Stimulated activated CD8-positive, alpha-beta memory T cell treated with anti-CD3 and anti-CD28 coated beads, Interleukin-7, amount 100 ng/mL, for 48 hours (primary cell): ENCODE measurements around the gene SLC30A3.
"Not testable (repeated sequence)": the region's sequence is repeated elsewhere in the genome, so short reads cannot be mapped to it uniquely, and the experiment has no call there.

Experiments used
- DNase-seq, 2 donors: peaks; one replicate each; pipeline ENCODE4 v3.0.0-alpha.2; 2020; ENCODE audit warnings: low read depth in 1 of 2; ENCODE audit errors: extremely low read depth in 1 of 2

Gene SLC30A3, protein sequence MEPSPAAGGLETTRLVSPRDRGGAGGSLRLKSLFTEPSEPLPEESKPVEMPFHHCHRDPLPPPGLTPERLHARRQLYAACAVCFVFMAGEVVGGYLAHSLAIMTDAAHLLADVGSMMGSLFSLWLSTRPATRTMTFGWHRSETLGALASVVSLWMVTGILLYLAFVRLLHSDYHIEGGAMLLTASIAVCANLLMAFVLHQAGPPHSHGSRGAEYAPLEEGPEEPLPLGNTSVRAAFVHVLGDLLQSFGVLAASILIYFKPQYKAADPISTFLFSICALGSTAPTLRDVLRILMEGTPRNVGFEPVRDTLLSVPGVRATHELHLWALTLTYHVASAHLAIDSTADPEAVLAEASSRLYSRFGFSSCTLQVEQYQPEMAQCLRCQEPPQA

DNA sequence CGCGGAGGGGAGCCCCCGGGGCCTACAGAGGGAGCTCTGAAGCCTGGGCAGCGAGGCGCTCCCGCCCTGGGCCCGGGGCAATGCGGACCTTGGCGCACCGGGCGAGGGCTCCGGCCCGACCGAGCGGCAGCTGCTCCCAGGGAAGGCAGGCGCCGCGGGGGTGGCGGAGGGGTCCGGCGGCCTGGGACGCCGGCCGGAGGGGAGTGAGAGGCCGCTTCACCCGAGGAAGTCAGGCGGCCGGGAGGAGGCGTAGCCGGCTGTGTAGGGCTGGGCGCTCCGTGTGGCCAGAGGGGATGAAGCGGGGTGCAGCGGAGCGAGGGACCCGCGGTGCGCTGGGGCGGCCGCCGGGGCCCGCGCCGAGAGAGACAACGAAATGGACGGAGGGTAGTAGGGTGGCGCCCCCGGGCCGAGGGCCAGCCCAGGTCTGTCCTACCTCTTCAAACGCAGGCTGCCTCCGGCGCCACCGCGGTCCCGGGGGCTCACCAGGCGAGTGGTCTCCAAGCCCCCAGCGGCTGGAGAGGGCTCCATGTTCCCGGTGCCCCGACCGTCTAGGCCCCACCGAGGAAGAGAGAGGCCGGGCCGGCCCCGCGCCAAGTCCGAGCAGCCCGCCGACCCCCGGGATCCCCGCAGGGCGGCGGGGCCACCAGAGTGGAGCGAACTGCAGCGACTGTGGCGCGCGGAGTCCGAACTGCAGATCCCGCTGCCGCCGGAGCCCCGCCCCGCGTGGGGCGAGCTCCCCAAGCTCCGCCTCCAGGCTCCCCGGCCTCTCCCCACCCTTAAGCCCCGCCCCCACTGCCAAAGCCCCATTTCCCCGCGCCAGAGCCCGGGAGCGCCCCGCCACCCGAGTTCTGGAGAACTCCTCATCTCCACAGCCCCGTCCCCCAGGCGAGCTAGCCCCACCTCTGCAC lies at the start of gene SLC30A3:
Gene SLC30A3, minus strand, starts transcription at position 669 of the 908 bp plus-strand sequence. Its CDS starts 141 bp downstream, at position 528.
- peak; percentile 45 to 55 for DNase-seq

DNA sequence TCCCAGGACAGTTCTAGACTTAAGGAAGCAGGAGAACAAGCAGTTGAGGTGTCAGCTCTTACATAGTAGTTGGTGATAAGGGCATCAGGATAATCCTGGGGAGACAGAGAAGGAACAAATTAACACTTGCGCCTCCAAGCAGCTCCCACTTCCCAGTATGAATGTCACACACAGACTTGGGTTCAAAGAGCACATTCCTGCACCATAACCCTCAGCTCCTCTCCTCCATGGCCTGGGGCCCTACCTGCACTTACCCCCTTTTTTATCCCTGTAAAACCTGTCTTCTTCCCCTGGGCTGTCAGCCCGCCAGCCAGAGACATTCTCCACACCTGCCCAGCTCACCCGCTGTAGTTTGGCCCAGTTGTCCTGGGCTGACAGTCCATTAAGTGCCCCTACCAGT lies 49.3 kb upstream of the SLC30A3 start:
- DNase-seq: no peak

DNA sequence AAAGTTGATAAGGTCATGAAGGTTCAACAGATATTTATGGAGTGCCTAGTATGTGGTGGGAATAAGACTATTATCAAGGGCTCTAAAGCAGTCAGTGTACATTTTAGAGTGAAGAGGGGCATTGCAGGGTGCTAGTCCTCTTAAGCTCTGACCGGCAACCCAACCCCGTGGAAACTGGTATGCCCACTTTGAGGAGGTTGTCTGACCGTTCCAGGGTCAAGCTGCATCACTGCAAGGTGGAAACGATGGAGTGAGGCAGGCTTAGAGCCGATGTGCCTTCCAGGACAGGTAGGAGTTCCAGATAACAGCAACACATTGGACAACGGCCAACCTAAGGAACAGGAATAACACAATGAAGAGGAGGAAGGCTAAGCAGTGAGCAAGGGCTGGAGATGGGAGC lies 46.8 kb upstream of the SLC30A3 start:
- no peak for DNase-seq

DNA sequence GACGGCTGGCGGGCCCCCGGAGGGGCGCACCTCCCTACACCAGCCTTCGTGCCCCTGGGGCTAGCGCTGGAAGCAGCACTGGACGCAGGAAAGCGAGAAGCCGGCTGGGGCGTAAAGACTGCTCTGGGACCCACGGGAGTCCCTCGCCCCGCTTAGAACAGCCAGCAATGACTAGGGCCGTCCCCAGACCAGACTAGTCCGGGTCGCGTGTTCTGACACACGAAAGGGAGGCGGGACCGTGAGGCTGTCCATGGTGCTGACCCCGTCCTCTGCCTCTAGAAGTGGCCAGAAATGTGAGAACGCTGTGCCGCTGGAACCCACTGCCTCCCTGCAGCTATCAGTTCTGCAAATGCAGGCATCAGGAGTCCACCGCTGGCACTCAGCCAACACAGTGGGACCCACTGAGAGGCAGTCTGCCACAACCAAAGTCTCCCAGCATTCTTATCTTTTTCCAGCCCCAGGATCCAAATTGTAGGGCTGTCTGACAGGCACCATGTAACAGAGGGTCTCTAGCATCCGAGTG lies 45.6 kb upstream of the SLC30A3 start, which contains the start of gene UCN:
Gene UCN, minus strand, starts transcription at position 87 of the 523 bp plus-strand sequence. CDS start 550 bp downstream, outside the sequence.
- no peak for DNase-seq

DNA sequence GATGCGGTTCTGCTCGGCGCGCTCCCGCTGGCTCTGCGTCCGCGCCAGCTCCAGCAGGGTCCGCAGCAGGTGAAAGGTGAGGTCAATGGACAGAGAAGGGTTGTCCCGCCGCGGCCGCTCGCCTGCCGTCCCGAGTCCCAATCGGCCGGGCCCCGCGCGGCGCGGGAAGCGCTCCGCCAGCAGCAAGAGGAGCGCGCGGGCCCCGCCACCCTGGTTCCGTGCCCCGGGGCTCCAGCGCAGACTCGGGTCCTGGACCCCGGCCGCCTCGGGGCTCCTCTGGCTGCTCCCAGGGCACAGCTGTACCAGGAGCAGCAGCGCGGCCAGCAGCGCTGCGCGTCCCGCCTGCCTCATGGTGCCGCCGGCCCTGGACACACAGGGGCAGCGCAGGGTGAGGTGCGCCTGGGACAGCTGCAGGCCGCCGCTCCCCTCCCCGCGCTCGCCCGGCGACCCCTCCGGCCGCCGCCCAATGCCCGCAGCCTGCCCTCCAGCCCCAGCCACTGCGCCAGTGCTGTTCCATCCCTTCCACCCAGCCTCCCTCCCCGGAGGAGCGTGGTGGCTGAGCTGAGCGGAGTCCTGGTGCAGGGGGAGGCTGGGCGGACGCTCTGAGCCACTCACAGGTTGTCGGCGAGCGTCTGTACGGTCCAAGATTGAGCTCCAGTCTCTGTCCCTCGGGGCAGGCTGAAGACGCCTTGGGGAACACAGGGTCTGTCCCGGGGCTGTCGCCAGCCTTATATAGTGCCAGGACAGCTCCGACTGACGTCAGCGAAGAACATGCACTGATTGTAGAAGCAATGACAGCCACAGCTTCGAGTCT lies 44.9 kb upstream of the SLC30A3 start:
- DNase-seq: no peak

DNA sequence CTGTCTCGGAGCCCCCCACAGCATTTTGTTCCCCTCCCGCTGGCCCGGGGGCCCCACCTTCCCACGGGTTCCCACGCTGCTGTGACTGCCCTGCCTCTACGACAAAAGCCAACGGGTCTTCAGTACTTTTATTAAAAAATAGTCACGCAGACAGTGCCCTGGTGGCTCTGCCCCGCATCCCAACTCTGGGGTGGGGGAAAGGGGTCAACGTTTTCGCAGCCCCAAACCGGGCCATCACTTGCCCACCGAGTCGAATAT lies 44.4 kb upstream of the SLC30A3 start:
- DNase-seq: no peak

DNA sequence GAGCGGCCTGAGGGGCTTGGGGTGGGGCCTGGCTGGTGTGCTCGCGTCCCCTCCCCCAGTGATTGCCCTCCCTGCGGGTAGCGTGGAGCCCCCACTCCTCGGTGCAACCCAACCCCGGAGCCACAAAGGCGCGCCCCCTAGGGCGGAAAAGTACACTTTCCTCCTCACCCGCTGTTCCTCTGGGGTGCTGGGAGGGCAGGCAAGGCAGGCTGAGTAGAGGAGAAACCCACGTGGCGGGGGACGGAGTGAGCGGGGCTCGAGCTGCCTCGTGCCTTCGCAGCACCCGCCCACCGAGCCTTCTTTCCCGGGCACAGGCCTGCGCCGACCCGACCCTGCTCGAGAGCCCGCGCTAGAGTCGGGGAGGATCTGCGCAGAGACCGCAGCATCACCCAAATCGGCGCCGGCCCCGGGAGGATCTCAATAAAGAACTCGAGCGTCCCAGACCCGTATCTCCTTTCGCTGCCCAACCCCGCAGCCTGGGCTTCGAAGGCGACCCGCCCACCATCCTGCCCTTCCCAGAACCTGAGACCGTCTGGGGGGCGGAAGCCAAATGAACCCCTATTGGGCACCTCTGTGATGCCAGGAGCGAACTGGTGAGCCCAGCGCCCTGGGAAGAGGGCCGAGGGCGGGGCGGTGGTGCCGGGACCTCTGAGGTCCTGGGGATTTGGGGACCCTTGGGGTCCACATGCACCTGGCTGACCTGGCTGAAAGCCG lies 43.9 kb upstream of the SLC30A3 start:
- DNase-seq: no peak

DNA sequence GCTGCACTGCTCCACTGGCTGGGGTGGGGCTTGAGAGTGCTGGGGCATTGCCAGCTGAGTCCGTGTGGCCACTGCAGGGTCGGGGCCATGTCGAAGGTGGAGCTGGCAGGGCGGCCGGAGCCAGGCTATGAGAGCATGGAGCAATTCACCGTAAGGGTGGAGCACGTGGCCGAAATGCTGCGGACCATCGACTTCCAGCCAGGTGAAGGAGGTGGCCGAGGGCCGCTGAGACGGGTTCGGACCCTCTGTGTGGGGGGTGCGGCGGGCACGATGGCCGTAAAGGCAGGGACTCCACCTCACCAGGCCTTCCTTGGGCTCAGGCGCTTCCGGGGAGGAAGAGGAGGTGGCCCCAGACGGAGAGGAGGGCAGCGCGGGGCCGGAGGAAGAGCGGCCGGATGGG lies 43.3 kb upstream of the SLC30A3 start:
- no peak for DNase-seq

DNA sequence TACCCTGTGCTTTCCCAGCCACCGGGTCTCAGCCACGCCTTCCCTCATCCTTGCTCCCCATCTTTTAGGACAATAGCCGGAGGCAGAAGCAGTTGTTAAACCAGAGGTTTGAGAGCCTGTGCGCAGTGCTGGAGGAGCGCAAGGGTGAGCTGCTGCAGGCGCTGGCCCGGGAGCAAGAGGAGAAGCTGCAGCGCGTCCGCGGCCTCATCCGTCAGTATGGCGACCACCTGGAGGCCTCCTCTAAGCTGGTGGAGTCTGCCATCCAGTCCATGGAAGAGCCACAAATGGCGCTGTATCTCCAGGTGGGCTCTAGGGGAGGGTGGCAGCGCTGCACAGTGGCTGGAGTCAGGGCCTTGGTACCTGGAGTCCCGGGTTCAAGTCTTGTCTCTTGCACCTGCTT lies 42.7 kb upstream of the SLC30A3 start:
- DNase-seq: no peak

DNA sequence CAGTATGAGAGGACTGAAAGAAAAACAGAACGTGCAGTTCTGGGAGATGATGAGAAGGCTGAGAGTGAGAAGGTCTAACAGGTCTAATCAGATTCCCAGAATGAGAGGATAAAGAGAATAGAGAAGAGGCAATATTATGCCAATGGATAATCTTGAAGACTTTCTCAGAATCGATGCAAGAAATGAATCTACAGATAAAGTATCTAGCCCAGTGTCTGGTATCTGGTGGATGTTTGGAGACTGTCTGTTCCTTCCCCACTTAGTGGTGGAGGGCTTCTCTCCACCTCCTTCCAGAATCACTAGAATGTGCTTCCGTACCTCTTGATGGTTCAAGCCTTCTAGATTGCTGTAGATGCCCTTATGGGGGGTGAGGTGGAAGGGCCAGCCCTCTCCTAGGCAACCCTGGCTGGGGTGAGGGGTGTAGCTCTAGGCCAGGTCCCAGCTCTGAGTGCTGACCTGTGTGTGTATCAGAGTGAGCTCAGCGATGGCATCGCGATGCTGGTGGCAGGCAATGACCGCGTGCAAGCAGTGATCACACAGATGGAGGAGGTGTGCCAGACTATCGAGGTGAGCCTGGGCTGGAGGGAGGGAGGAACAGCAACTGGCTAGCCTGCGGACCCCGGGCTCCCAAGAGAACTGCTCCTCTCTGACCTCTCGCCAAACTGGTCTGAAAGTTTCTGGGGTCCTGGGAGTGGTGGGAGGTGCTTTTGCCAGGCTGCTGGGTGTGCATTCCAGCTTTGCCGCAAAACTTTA lies 41.8 kb upstream of the SLC30A3 start:
- no peak for DNase-seq

DNA sequence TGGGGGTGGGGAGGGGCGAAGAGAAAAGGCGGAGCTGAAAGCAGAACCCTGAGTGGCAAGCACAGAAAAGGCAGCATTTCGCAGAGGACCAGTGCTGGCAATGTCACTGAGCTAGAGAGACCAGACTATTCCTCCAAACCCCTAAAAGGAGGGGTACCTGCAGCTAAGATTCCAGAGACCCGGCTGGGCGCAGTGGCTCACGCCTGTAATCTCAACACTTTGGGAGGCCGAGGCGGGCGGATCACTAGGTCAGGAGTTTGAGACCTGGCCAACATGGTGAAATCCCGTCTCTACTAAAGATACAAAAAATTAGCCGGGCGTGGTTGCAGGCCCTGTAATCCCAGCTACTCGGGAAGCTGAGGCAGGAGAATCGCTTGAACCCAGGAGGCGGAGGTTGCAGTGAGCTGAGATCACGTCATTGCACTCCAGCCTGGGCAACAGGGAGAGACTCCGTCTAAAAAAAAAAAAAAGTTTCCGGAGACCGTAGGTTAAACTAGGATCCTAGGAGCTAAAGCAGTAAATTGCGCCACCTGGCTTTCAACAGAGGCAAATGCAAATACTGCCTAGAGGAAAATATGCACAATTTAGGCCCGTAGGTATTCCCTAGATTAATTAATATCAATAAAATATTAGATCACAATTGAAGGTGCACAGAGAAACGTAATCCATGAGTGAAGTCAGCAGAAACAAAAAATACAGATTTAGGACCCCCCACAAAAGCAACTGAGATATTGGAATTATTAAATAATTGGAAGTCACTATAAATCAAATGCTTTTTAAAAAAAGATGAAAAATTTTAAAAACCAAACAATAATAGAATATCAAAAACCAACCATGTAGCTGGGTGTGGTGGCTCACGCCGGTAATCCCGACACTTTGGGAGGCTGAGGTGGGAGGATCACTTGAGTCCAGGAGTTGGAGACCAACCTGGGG lies 40.5 kb upstream of the SLC30A3 start:
- DNase-seq: no peak

DNA sequence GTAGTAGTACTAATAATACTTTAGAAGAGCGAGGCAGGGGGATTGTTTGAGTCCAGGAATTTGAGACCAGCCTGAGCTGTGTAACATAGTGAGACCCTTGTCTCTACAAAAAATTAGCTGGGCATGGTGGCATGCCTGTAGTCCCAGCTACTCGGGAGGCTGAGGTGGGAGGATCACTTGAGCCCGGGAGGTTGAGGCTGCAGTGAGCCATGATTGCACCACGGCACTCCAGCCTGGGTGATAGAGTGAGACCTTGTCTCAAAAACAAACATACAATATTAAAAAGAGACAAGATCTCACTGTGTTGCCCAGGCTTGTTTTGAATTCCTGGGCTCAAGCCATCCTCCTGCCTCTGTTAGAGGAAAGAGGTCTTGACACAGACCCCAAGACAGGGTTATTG lies 37.8 kb upstream of the SLC30A3 start:
- DNase-seq: not testable (repeated sequence)

DNA sequence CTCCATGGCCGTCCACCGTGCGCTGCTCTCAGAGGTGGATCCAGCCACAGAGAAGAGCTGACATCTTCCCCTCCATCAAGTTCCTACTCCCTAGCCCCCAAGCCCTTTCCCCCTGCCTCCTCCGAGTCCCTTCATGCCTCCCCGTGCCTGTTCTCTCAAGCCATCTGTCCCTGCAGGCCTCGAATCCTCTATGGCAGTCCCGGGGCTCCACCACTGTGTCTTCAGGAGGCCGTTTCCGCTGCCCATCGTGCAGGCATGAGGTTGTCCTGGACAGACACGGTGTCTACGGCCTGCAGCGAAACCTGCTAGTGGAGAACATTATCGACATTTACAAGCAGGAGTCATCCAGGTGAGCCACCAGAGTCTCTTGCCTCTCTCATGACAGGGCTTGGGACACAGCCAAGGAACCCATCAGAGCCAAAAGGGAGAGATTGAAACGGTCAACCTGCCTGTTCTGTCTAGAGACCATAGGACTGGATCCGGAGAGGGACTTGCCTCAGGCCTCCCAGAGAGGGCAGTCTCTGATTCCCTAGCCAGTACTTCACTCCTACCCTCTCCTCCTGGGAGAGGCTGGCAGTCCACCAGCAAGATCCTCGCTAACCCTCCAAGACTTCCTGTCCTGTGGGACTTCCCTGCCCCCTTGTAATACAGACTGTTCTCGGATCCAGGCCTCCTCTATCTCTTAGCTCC lies 35.7 kb upstream of the SLC30A3 start:
- DNase-seq: no peak

DNA sequence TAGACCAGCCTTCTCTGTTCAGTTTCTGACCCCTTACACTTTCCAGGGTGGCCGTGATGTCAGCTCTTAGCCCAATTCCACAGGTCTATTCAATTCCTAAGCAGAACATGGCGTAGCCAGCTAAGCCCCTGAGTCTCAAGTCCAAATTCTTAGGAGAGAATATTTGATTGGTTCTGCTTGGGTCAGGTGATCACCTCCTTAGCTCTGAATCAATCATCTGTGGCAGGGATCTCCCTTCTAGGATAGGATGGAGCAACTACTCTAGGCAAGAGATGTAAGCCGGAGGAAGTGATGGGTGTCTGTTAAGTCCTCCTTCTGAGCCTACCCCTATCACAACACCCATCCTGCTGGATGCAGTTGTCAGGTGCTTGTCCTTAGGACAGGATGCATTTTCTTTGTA lies 34.3 kb upstream of the SLC30A3 start:
- no peak for DNase-seq

DNA sequence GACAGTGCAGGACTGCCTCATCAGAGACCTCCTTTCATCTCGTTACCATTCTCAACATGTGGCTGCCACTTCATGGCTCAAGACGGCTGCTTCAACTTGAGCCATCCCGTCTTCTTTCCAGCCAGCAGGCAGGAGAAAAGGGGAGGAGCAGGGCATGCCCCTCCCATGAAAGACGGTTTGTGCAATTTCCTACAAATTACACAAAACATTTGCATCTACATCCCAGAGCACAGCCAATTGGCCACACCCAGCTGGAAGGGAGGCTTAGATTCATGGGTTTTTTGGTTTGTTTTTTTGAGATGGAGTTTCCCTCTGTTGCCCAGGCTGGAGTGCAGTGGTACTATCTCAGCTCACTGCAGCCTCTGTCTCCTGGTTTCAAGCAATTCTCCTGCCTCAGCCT lies 33.6 kb upstream of the SLC30A3 start:
- no peak for DNase-seq

DNA sequence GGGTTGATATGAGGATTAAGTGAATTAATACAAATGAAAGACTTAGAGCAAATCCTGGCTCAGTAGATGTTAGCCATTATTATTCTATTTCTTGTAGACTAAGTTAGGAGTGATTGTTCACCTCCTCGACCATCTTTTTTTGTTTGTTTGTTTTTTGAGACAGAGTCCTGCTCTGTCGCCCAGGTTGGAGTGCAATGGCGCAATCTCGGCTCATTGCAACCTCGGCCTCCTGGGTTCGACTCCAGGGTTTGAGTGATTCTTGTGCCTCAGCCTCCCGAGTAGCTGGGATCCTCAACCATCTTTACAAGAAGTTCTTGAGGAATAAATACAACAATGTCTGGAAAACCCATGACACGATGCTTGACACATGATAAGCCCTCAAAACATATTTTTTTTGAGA lies 32.1 kb upstream of the SLC30A3 start:
- no peak for DNase-seq

DNA sequence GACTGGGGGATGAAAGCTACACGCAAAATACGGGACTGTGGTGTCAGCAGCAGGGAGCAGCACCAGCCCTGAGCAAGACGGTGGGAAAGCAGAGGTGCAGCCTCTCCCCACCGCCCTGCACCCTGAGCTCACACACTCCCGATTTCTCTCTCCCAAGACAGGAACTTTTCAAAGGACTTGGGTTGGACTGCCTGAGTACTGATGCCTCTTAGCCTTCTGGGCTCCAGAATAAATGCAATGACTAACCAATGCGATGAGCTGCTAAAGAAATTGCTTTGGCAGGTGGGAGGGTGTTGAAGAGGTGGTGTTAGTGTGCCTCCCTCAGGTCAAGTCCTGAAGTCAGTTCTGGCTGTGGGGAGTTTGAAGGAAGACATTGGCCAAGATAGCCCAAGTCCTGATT lies 29.0 kb upstream of the SLC30A3 start:
- DNase-seq: no peak

DNA sequence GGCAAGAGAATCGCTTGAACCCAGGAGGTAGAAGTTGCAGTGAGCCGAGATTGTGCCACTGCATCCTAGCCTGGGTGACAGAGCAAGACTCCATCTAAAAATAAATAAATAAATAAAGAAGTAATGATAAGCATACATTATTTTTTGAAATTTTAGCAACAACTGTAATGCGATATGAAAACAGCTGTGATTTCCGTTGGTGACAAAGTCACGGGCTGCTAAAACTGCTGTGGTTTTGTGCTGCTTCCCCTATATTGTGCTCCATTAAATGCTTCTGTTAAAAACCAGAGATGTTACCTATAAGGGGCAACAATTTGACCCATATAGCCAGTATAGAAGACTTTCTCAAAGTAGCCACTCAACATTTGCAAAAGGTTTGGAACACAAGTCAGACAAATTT lies 27.7 kb upstream of the SLC30A3 start:
- no peak for DNase-seq
